Measurements from ENCODE around the gene SPINT3. TPM values are rescaled to one million over a fixed set of nuclear protein-coding genes. Genes with fewer than 3 reads are reported as not detected.

Gene SPINT3
- total and polyA plus RNA-seq, 8 donors: not detected

- H3K27ac ChIP-seq: no peak overlapping the region
- DNase-seq: no peak
- no peak overlapping the region for H3K4me3 ChIP-seq
- TF ChIP-seq CTCF (IDR thresholded peaks at IDR 0.05): no peak
- FAIRE-seq: no peak
- no peaks in the 10 kb centered on the region for H3K27me3 ChIP-seq
- ATAC-seq: no peak
- intact Hi-C loops (cut with DNase I): loop anchor here in 1 of 3 donors (10.0 kb wide), 1 partner anchor 216 kb away; no protein-coding TSS in a partner anchor
- WGBS, 2 donors: 68 to 78% methylated on average over 7 of the region's 7 CpGs
- H3K9me3 ChIP-seq: no peaks in the 10 kb centered on the region
- no peaks in the 10 kb centered on the region for H3K36me3 ChIP-seq
- no peaks in the 10 kb centered on the region for H3K4me1 ChIP-seq
These were observed 33.0 kb upstream of the SPINT3 start for GRCh38 chr20:45548410-45548809.

GRCh38 chr20:45547206-45547770 is 31.9 kb upstream of the SPINT3 start, which contains the start of gene EPPIN:
EPPIN (minus strand) TSS chr20:45547401; CDS start chr20:45547357, 44 bp downstream.
- FAIRE-seq: no peak
- TF ChIP-seq CTCF (IDR thresholded peaks at IDR 0.05): no peak
- Histone ChIP-seq H3K36me3 (no peaks in the 10 kb centered on the region), H3K27me3 (no peaks in the 10 kb centered on the region), H3K4me3 (no peak within 1 kb of the TSS), H3K4me1 (no peaks in the 10 kb centered on the region), H3K9me3 (no peaks in the 10 kb centered on the region), H3K27ac (no peak within 1 kb of the TSS)
- 69 to 77% methylated on average over 6 of the region's 6 CpGs for WGBS, 2 donors
- no peak for DNase-seq
- intact Hi-C loops (cut with DNase I): loop anchor here in 1 of 3 donors (10.0 kb wide), 1 partner anchor 218 kb away; no protein-coding TSS in a partner anchor
- no peak for ATAC-seq

GRCh38 chr20:45545754-45546453 is 30.5 kb upstream of the SPINT3 start:
- TF ChIP-seq CTCF (IDR thresholded peaks at IDR 0.05): peak in 1 of 4 donors; percentile 16
- 15 to 21% methylated on average over 5 of the region's 5 CpGs for WGBS, 2 donors
- intact Hi-C loops (cut with DNase I): loop anchor here in 1 of 3 donors (10.0 kb wide), 1 partner anchor 219 kb away; no protein-coding TSS in a partner anchor
- Histone ChIP-seq H3K27me3 (no peaks in the 10 kb centered on the region), H3K9me3 (no peaks in the 10 kb centered on the region), H3K36me3 (no peaks in the 10 kb centered on the region), H3K4me3 (no peak overlapping the region), H3K4me1 (no peaks in the 10 kb centered on the region), H3K27ac (no peak overlapping the region)
- ATAC-seq: peak in 3 of 4 donors; percentile 73 to 75 (median 75)
- no peak for FAIRE-seq
- no peak for DNase-seq

- no peak for TF ChIP-seq CTCF (IDR thresholded peaks at IDR 0.05)
- no peaks in the 10 kb centered on the region for H3K27me3 ChIP-seq
- no peak for ATAC-seq
- no peak for DNase-seq
- H3K4me3 ChIP-seq: no peak overlapping the region
- intact Hi-C loops (cut with DNase I): loop anchor here in 1 of 3 donors (10.0 kb wide), 1 partner anchor 219 kb away; no protein-coding TSS in a partner anchor
- WGBS, 2 donors: 57 to 61% methylated on average over 3 of the region's 3 CpGs
- H3K9me3 ChIP-seq: no peaks in the 10 kb centered on the region
- H3K36me3 ChIP-seq: no peaks in the 10 kb centered on the region
- H3K27ac ChIP-seq: no peak overlapping the region
- FAIRE-seq: no peak
- no peaks in the 10 kb centered on the region for H3K4me1 ChIP-seq
These were observed 29.9 kb upstream of the SPINT3 start for GRCh38 chr20:45545351-45545750.

- H3K36me3 ChIP-seq: no peaks in the 10 kb centered on the region
- intact Hi-C loops (cut with DNase I): no loop called here
- no peak within 1 kb of the TSS for H3K4me3 ChIP-seq
- no peaks in the 10 kb centered on the region for H3K4me1 ChIP-seq
- H3K9me3 ChIP-seq: no peaks in the 10 kb centered on the region
- TF ChIP-seq CTCF (IDR thresholded peaks at IDR 0.05): no peak
- no peak within 1 kb of the TSS for H3K27ac ChIP-seq
- ATAC-seq: no peak
- no peak for FAIRE-seq
- WGBS, 2 donors: 73 to 79% methylated on average over 2 of the region's 2 CpGs
- DNase-seq: no peak
- peaks cover 0 to 8% (median 0%) of the 10 kb centered on the region in 4 donors for H3K27me3 ChIP-seq
These were observed 24.0 kb upstream of the SPINT3 start, which contains the start of gene WFDC6 for GRCh38 chr20:45539382-45539781. WFDC6 (minus strand) TSS chr20:45539482; CDS start chr20:45539407, 75 bp downstream.

Data from pancreas (tissue), 10 donors.